ENCODE data around the gene MOXD1.

DNA sequence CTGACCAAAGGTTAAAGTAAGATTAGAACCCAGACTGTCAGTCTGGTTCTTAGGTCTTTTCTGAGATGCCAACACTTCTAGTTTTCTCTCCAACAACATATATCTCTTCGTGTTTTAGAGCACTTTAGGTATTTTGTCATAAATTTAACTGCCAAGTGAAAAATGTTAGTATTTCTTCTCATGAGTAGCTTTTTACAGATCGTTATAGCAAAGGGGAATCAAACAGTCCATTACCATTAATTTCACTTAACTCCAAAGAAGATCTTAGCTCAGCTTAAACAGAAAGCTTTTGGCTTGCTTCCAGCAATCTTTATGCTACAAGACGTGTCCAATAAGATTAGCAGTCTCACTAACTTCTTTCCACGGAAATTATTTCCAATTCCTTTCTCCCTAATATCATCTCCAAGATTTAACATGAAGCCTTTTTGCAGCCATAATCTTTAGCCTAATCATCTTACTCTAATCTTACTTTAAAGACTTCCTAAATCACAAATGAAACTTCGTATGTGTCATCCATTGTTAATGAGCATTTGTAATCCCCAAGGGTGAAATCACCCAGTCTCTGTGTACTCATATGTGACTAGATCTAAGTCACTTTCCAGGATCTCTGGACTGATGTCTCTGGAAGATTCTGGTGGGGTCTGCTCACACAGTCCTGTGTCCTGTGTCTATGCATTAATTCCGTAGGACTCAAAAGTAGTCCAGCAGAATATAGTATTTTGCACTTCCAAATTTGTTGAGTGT is 38.7 kb downstream of the MOXD1 start:
- TF ChIP-seq CTCF (IDR thresholded peaks at IDR 0.05) (no peak), POLR2A (IDR thresholded peaks at IDR 0.05) (no peak)
